ENCODE results near the gene LHX3.

DNA sequence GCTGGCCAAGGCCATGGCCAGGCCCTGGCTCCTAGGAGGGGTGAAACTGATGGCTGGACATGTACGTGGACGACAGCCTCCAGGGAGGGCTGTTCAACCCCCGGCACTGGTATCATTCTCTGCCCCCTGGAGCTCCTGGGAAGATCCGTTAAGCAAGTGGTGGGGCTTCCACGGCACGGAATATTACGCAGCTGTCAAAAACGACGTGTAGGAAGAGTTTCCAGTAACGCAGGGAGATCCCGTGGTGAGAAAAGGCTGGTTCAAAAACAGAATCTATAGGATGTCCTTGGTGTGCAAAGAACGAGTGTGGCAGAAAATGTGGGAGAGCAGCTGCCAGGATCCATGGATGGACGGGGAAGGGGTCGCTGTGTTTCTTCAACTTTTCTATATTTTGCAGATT, 50.0 kb downstream of the LHX3 start:
- TF ChIP-seq ZFP69B (tag by site-specific recombination; IDR thresholded peaks at IDR 0.05), result no peak
- no peak for TF ChIP-seq ZSCAN4 (tag by site-specific recombination; IDR thresholded peaks at IDR 0.05)
- no peak for TF ChIP-seq TRIM28 (IDR thresholded peaks at IDR 0.05; ENCODE audit: borderline replicate concordance, low read length)
- TF ChIP-seq CTCF (tag by site-specific recombination; IDR thresholded peaks at IDR 0.05), result no peak
- TF ChIP-seq, protein P1, sequence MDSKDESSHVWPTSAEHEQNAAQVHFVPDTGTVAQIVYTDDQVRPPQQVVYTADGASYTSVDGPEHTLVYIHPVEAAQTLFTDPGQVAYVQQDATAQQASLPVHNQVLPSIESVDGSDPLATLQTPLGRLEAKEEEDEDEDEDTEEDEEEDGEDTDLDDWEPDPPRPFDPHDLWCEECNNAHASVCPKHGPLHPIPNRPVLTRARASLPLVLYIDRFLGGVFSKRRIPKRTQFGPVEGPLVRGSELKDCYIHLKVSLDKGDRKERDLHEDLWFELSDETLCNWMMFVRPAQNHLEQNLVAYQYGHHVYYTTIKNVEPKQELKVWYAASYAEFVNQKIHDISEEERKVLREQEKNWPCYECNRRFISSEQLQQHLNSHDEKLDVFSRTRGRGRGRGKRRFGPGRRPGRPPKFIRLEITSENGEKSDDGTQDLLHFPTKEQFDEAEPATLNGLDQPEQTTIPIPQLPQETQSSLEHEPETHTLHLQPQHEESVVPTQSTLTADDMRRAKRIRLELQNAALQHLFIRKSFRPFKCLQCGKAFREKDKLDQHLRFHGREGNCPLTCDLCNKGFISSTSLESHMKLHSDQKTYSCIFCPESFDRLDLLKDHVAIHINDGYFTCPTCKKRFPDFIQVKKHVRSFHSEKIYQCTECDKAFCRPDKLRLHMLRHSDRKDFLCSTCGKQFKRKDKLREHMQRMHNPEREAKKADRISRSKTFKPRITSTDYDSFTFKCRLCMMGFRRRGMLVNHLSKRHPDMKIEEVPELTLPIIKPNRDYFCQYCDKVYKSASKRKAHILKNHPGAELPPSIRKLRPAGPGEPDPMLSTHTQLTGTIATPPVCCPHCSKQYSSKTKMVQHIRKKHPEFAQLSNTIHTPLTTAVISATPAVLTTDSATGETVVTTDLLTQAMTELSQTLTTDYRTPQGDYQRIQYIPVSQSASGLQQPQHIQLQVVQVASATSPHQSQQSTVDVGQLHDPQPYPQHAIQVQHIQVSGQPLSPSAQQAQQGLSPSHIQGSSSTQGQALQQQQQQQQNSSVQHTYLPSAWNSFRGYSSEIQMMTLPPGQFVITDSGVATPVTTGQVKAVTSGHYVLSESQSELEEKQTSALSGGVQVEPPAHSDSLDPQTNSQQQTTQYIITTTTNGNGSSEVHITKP (tag by site-specific recombination; IDR thresholded peaks at IDR 0.05), result no peak
- TF ChIP-seq, protein P2, sequence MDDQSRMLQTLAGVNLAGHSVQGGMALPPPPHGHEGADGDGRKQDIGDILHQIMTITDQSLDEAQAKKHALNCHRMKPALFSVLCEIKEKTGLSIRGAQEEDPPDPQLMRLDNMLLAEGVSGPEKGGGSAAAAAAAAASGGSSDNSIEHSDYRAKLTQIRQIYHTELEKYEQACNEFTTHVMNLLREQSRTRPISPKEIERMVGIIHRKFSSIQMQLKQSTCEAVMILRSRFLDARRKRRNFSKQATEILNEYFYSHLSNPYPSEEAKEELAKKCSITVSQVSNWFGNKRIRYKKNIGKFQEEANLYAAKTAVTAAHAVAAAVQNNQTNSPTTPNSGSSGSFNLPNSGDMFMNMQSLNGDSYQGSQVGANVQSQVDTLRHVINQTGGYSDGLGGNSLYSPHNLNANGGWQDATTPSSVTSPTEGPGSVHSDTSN (CRISPR knock-in tag; IDR thresholded peaks at IDR 0.05), result no peak
